Bronchial epithelial cell (primary cell): ENCODE results near the gene FRS2. TPM values are rescaled to one million over a fixed set of nuclear protein-coding genes. Genes with fewer than 3 reads are reported as not detected.

Source experiments
- DNase-seq: peaks from one replicate; pipeline ENCODE4 v3.0.0-alpha.2; 2010; ENCODE audit warnings: low read depth
- FAIRE-seq: peaks from 2 replicates; lab custom pipeline; 2011; peaks lifted over from hg19 to GRCh38; lab: Jason Lieb, UNC
- H3K27me3 ChIP-seq: 2 replicates; pipeline ENCODE4 v1.5.1; 2011; ENCODE audit warnings: low read length; ENCODE audit not compliant: control insufficient read depth, insufficient read depth
- H3K36me3 ChIP-seq: 2 replicates; pipeline ENCODE4 v1.5.1; 2011; ENCODE audit warnings: low read length; ENCODE audit not compliant: control insufficient read depth, insufficient read depth
- H3K4me3 ChIP-seq: 2 replicates; pipeline ENCODE4 v1.5.1; 2011; ENCODE audit warnings: mild to moderate bottlenecking, low read depth, low read length, control low read depth
- total RNA-seq: library from RNA; depleted of rRNA; stranded (reverse); fragments of >200 nt; gene quantifications from 2 replicates; pipeline ENCODE4 v1.2.1, GENCODE V29; 2014
- TF ChIP-seq, protein P1 (sequence below): IDR thresholded peaks from 2 replicates; pipeline ENCODE4 v1.5.1; 2011; ENCODE audit warnings: mild to moderate bottlenecking, moderate library complexity, low read length, control low read depth, inconsistent platforms; ENCODE audit not compliant: insufficient read depth, severe bottlenecking

Gene FRS2
- total RNA-seq, 1 donor from 2014 or later = 27.1 TPM

DNA sequence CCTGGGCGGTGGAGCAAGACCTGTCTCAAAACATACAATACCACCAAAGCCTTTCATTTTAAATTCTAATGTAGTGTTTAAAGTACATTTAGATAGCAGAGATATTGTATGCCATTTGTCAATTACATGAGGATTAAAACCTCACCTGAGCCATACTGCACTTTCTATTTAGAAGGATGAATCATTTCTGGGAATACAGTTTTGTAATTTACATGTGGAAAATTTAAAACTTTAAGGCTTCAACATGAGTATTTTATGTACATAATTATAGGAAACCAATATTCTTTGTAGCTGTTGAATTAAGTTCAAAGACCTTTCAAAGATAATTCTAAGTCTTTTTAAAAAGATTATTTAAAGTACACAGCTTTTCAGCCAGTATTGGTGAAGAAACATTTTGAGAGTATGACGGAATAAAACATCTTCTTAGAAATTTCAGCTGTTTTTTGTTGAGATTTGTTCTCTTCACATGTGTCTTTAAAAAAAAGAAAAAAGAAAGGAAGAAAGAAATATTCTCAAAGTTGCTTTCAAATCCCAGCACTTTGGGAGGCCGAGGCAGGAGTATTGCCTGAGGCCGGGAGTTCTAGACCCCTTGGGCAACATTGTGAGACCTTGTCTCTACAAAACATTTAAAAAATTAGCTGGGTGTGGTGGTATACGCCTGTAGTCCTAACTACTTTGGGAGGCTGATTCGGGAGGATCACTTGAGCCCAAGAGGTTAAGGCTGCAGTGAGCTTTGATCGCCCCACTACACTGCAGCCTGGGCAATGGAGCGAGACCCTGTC, 80.6 kb downstream of the FRS2 start:
- Histone ChIP-seq H3K27me3 (no peaks in the 10 kb centered on the region), H3K36me3 (no peaks in the 10 kb centered on the region), H3K4me3 (no peak overlapping the region)
- FAIRE-seq (no peak), DNase-seq (no peak)
- TF ChIP-seq, protein P1, sequence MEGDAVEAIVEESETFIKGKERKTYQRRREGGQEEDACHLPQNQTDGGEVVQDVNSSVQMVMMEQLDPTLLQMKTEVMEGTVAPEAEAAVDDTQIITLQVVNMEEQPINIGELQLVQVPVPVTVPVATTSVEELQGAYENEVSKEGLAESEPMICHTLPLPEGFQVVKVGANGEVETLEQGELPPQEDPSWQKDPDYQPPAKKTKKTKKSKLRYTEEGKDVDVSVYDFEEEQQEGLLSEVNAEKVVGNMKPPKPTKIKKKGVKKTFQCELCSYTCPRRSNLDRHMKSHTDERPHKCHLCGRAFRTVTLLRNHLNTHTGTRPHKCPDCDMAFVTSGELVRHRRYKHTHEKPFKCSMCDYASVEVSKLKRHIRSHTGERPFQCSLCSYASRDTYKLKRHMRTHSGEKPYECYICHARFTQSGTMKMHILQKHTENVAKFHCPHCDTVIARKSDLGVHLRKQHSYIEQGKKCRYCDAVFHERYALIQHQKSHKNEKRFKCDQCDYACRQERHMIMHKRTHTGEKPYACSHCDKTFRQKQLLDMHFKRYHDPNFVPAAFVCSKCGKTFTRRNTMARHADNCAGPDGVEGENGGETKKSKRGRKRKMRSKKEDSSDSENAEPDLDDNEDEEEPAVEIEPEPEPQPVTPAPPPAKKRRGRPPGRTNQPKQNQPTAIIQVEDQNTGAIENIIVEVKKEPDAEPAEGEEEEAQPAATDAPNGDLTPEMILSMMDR = no peak

DNA sequence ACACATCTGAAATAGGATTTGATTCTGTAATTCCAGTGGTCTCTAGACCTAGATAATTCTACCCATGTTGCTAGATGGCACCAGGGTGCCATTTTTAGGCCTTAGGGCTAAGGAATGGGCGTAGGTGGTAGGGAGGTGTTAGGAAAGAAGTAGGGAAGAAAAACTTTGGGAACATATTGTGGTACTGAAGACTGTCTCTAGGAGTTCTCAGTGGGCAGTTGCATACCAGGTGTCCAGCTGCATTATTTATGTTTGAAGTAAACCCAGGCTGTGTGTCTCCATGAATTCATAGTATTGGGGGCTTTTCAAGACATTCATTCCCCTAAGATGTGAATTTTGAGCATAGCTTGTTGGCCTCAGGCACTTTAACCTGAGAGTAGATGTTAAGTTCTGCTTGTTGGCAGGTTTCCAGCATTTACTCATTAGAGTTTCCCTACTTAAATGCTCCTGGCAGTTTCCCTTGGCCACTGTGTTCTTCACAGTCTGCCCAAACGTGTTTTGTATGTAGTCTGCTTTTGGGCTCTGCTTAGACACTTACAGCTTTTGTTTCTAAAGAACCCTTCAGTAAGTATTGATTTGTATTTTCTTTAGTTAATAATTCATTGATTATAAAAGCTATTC, 83.5 kb downstream of the FRS2 start:
- Histone ChIP-seq H3K36me3 (no peaks in the 10 kb centered on the region), H3K4me3 (no peak overlapping the region), H3K27me3 (no peaks in the 10 kb centered on the region)
- DNase-seq = peak; percentile 87
- FAIRE-seq = no peak
- TF ChIP-seq, protein P1 = no peak

DNA sequence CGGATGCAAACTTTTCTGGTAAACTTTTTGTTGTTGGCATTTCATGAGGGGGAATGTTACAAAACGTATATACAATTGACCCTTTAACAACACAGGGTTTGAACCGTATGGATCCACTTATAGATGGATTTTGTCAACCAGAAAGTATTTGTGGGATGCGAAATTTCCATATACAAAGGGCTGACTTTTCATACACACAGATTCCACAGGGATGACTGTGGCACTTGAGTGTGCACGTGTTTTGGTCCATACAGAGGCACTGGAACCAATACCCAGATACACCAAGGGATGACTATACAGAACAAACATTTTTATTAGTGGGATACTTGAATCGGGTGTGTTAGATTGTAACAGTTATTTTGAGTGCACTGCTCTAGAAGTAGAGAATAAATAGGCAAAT, 85.3 kb downstream of the FRS2 start:
- TF ChIP-seq, protein P1 = no peak
- no peaks in the 10 kb centered on the region for H3K27me3 ChIP-seq
- no peak overlapping the region for H3K4me3 ChIP-seq
- peak; percentile 70 for DNase-seq
- no peaks in the 10 kb centered on the region for H3K36me3 ChIP-seq
- no peak for FAIRE-seq

DNA sequence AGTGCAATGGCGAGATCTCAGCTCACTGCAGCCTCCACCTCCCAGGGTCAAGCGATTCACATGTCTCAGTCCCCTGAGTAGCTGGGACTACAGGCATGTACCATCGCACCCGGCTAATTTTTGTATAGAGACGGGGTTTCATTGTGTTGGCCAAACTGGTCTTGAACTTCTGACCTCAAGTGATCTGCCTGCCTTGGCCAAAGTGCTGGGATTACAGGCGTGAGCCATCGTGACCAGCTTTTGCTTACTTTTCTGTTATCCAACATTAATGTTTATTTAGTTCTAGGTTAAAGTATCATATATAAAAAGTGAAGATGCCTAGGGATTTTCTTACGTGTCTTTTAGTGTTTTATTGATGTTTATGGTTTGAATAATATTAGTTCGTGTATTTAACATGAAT, 86.2 kb downstream of the FRS2 start:
- TF ChIP-seq, protein P1 = no peak
- no peak overlapping the region for H3K4me3 ChIP-seq
- DNase-seq (no peak), FAIRE-seq (no peak)
- no peaks in the 10 kb centered on the region for H3K27me3 ChIP-seq
- H3K36me3 ChIP-seq = no peaks in the 10 kb centered on the region

DNA sequence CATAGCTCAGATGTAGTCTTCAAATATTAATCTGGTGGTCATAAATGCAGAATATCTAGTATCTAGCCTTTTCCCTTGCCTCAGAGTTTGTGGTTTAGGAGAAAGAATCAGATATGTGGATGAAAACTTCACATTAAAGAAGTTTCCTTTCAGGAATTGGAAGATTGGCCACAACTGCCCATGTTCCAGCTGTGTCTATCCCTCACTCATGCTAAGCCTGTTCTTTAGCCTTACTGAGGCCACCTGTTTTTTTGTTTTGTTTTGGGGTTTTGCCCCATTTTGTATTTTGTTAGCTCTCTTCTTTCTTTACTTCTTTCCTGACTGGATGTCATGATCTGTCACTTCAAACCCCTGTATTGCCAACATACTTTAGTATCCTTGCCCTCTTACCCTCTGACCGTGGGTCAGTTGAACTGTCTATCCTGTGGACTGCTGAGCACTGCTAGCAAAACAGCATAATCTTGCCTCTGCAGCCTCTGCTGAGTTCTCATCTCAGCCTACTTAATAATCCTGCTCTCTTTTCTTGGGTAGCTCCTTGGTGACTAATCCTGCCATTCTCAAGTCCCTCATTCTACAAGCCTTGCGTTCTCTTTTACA, 93.1 kb downstream of the FRS2 start:
- no peak overlapping the region for H3K4me3 ChIP-seq
- TF ChIP-seq, protein P1 = no peak
- H3K27me3 ChIP-seq = no peaks in the 10 kb centered on the region
- FAIRE-seq (no peak), DNase-seq (no peak)
- peaks cover 2% of the 10 kb centered on the region for H3K36me3 ChIP-seq
